GM12878 (cell line): ENCODE data around the gene THBS3. TPM values are rescaled to one million over a fixed set of nuclear protein-coding genes. Genes with fewer than 3 reads are reported as not detected.

Experiments
- ATF3 ChIP-seq: IDR thresholded peaks from 2 replicates; pipeline ENCODE4 v1.6.1; 2011; ENCODE audit warnings: low read depth, mild to moderate bottlenecking, low read length, moderate library complexity, borderline replicate concordance; ENCODE audit errors: extremely low read depth
- BCLAF1 ChIP-seq: fragments of 450-650 bp; IDR thresholded peaks from 2 replicates; pipeline ENCODE4 v1.6.1; 2017; ENCODE audit warnings: antibody characterized with exemption, mild to moderate bottlenecking, moderate library complexity
- BRCA1 ChIP-seq: IDR thresholded peaks from 2 replicates; pipeline ENCODE4 v1.6.1; 2011; ENCODE audit warnings: low read depth, low read length, improper control_type of control experiment
- CBFB ChIP-seq: IDR thresholded peaks from 2 replicates; pipeline ENCODE4 v1.6.1; 2016; ENCODE audit warnings: antibody characterized with exemption, low read depth
- CBX5 ChIP-seq: sonication (generic); IDR thresholded peaks from 2 replicates; pipeline ENCODE4 v1.6.1; 2016; ENCODE audit warnings: low read depth, moderate library complexity, mild to moderate bottlenecking, inconsistent platforms
- CREM ChIP-seq: IDR thresholded peaks from 2 replicates; pipeline ENCODE4 v1.6.1; 2014; ENCODE audit warnings: antibody characterized with exemption, low read depth
- DPF2 ChIP-seq: fragments of 450-650 bp; IDR thresholded peaks from 2 replicates; pipeline ENCODE4 v1.6.1; 2017; ENCODE audit warnings: mild to moderate bottlenecking
- EP300 ChIP-seq, 2 experiments: fragments of 150-350 bp in 1 of 2; IDR thresholded peaks; 2 replicates each; pipeline ENCODE4 v1.6.1; 2011 to 2012; ENCODE audit warnings: low read depth in 2 of 2, low read length in 2 of 2, borderline replicate concordance in 1 of 2, improper control_type of control experiment in 1 of 2, inconsistent platforms in 1 of 2; ENCODE audit not compliant: control insufficient read depth in 1 of 2
- ESRRA ChIP-seq: IDR thresholded peaks from 2 replicates; pipeline ENCODE4 v1.6.1; 2012; ENCODE audit warnings: mild to moderate bottlenecking, low read length, improper control_type of control experiment
- FOS ChIP-seq: IDR thresholded peaks from 3 replicates; pipeline ENCODE4 v1.6.1; 2011; ENCODE audit warnings: borderline replicate concordance; ENCODE audit not compliant: insufficient read length; ENCODE audit errors: extremely low read depth
- FOXK2 ChIP-seq: fragments of 450-650 bp; IDR thresholded peaks from 2 replicates; pipeline ENCODE4 v1.6.1; 2017; ENCODE audit warnings: mild to moderate bottlenecking, moderate library complexity
- GABPA ChIP-seq: IDR thresholded peaks from 2 replicates; pipeline ENCODE4 v1.6.1; 2014; ENCODE audit warnings: antibody characterized with exemption, low read depth, mild to moderate bottlenecking, inconsistent platforms
- HDGF ChIP-seq: fragments of 450-650 bp; IDR thresholded peaks from 2 replicates; pipeline ENCODE4 v1.6.1; 2016; ENCODE audit warnings: antibody characterized with exemption
- IRF5 ChIP-seq: fragments of 450-650 bp; IDR thresholded peaks from 2 replicates; pipeline ENCODE4 v1.6.1; 2017; ENCODE audit warnings: borderline replicate concordance
- KAT2A ChIP-seq: conservative IDR thresholded peaks from 2 replicates; pipeline ENCODE4 v1.6.1; 2011; ENCODE audit warnings: low read depth, low read length; ENCODE audit not compliant: control insufficient read depth
- MYC ChIP-seq: IDR thresholded peaks from 2 replicates; pipeline ENCODE4 v1.6.1; 2011; ENCODE audit warnings: mild to moderate bottlenecking, low read length, moderate library complexity, inconsistent platforms; ENCODE audit not compliant: insufficient read depth, insufficient replicate concordance, insufficient read length, severe bottlenecking
- NFXL1 ChIP-seq: fragments of 450-650 bp; IDR thresholded peaks from 2 replicates; pipeline ENCODE4 v1.6.1; 2017; ENCODE audit warnings: antibody characterized with exemption, mild to moderate bottlenecking, borderline replicate concordance
- NRF1 ChIP-seq: conservative IDR thresholded peaks from 2 replicates; pipeline ENCODE4 v1.6.1; 2011; ENCODE audit warnings: mild to moderate bottlenecking, low read depth, low read length, improper control_type of control experiment
- PAX8 ChIP-seq: fragments of 450-650 bp; IDR thresholded peaks from 2 replicates; pipeline ENCODE4 v1.6.1; 2017; ENCODE audit warnings: mild to moderate bottlenecking, moderate library complexity
- POLR2A ChIP-seq: IDR thresholded peaks from 2 replicates; pipeline ENCODE4 v1.6.1; 2011; ENCODE audit warnings: low read depth, mild to moderate bottlenecking, low read length
- POLR2AphosphoS2 ChIP-seq: IDR thresholded peaks from 2 replicates; pipeline ENCODE4 v1.6.1; 2011; ENCODE audit warnings: low read depth, mild to moderate bottlenecking, low read length, improper control_type of control experiment, moderate library complexity
- RFX5 ChIP-seq: IDR thresholded peaks from 2 replicates; pipeline ENCODE4 v1.6.1; 2011; ENCODE audit warnings: low read depth, low read length, improper control_type of control experiment
- SIN3A ChIP-seq: IDR thresholded peaks from 2 replicates; pipeline ENCODE4 v1.6.1; 2012; ENCODE audit warnings: low read depth, low read length, improper control_type of control experiment
- SPI1 ChIP-seq: IDR thresholded peaks from 2 replicates; pipeline ENCODE4 v1.6.1; 2011; ENCODE audit warnings: low read depth, mild to moderate bottlenecking, low read length, moderate library complexity, borderline replicate concordance; ENCODE audit not compliant: insufficient read depth
- TCF7 ChIP-seq: IDR thresholded peaks from 2 replicates; pipeline ENCODE4 v1.6.1; 2014; ENCODE audit warnings: antibody characterized with exemption, borderline replicate concordance
- ZNF274 ChIP-seq: IDR thresholded peaks from one replicate; pipeline ENCODE4 v1.8.0; 2011; ENCODE audit not compliant: insufficient read length, insufficient read depth
- polyA plus RNA-seq, 11 experiments: library from polyadenylated mRNA; depleted of rRNA in 4 of 11; unstranded in 6 of 11; stranded (reverse) in 5 of 11; fragments of >200 nt; fragmentation: Nextera tagmentation in 4 of 11; fragmentation: Illumina TruSeq in 1 of 11; extraction: Ambion mirVana in 4 of 11; extraction: Trizol in 1 of 11; gene quantifications; 1 replicate in 1 of 11; 2 replicates in 10 of 11; pipeline versions ENCODE4 v1.2.1 to v1.2.3, GENCODE V29; 2011 to 2016; ENCODE audit warnings: inconsistent platforms in 2 of 11, missing spikeins in 2 of 11, low read depth in 1 of 11
- total RNA-seq, 4 experiments: library from RNA; depleted of rRNA in 3 of 4; stranded (reverse); fragments of >200 nt in 3 of 4; fragmentation: Illumina TruSeq in 1 of 4; extraction: Trizol in 1 of 4; gene quantifications; 2 replicates each; pipeline versions ENCODE4 v1.2.1 to v1.2.3, GENCODE V29; 2013 to 2021

THBS3 gene
- total and polyA plus RNA-seq, 10 of the 15 experiments (the other 5 are each of a cell fraction or from before 2014, with no cell fraction given) = 0.66 to 3.6 (median 2.0) TPM

- TF ChIP-seq RFX5 (no peak), BRCA1 (no peak), SIN3A (no peak; the same call in 1 of the 2 replicates), EP300 (IDR thresholded peaks at IDR 0.05; ENCODE audit: borderline replicate concordance in 1 of 2, control insufficient read depth in 1 of 2, low read depth in 2 of 2, low read length in 2 of 2) (0 out of 4 replicates have a peak, but pooled peaks of 1 of the 2 experiments have one; percentile 16), FOS (peak; percentile 65), KAT2A (no peak), POLR2AphosphoS2 (peak; percentile 86), NRF1 (peak; percentile 96), IRF5 (no peak), DPF2 (no peak; the same call in none of the 2 replicates), CBFB (peak; percentile 68), HDGF (no peak), TCF7 (no peak), ATF3 (no peak), BCLAF1 (no peak), MYC (no peak), PAX8 (no peak), GABPA (no peak), CREM (peak; percentile 25; the same call in 1 of the 2 replicates), ZNF274 (no peak), NFXL1 (no peak), FOXK2 (no peak), POLR2A (peak; percentile 79), SPI1 (peak; percentile 35; the same call in 1 of the 2 replicates), ESRRA (no peak), CBX5 (no peak)
These were observed 19.8 kb upstream of the THBS3 start (continued) for GRCh38 chr1:155227261-155228095.
